Skeletal muscle tissue (tissue), 4 donors: Measurements from ENCODE around the gene TBC1D1. TPM values are rescaled to one million over a fixed set of nuclear protein-coding genes. Genes with fewer than 3 reads are reported as not detected.

Source experiments
- H3K27ac ChIP-seq: one replicate; pipeline ENCODE4 v1.7.0; 2013; ENCODE audit warnings: mild to moderate bottlenecking, low read depth, low read length, inconsistent platforms
- H3K27me3 ChIP-seq, 3 donors: one replicate each; pipeline ENCODE4 v1.7.0; 2013; ENCODE audit warnings: low read length in 3 of 3; ENCODE audit not compliant: control insufficient read depth in 3 of 3, insufficient read depth in 3 of 3
- H3K36me3 ChIP-seq, 3 donors: one replicate each; pipeline ENCODE4 v1.7.0; 2013; ENCODE audit warnings: low read length in 3 of 3; ENCODE audit not compliant: control insufficient read depth in 3 of 3, insufficient read depth in 3 of 3
- H3K4me1 ChIP-seq, 3 donors: one replicate each; pipeline ENCODE4 v1.7.0; 2013; ENCODE audit warnings: low read length in 3 of 3, mild to moderate bottlenecking in 3 of 3; ENCODE audit not compliant: control insufficient read depth in 3 of 3, insufficient read depth in 3 of 3
- H3K4me3 ChIP-seq, 3 donors: one replicate each; pipeline ENCODE4 v1.7.0; 2013; ENCODE audit warnings: low read length in 3 of 3
- H3K9ac ChIP-seq, 3 donors: one replicate each; pipeline ENCODE4 v1.7.0; 2013; ENCODE audit warnings: low read length in 3 of 3, mild to moderate bottlenecking in 3 of 3, moderate library complexity in 2 of 3, low read depth in 1 of 3
- H3K9me3 ChIP-seq, 3 donors: one replicate each; pipeline ENCODE4 v1.7.0; 2013; ENCODE audit warnings: low read length in 3 of 3; ENCODE audit not compliant: control insufficient read depth in 3 of 3
- total RNA-seq: library from RNA; depleted of rRNA; stranded (reverse); fragments of >200 nt; gene quantifications from one replicate; pipeline ENCODE4 v1.2.3, GENCODE V29; 2014
- donor health status: Osteomylitis.

The TBC1D1 gene
- total RNA-seq, 1 donor from 2014 or later, result 54.3 TPM

DNA sequence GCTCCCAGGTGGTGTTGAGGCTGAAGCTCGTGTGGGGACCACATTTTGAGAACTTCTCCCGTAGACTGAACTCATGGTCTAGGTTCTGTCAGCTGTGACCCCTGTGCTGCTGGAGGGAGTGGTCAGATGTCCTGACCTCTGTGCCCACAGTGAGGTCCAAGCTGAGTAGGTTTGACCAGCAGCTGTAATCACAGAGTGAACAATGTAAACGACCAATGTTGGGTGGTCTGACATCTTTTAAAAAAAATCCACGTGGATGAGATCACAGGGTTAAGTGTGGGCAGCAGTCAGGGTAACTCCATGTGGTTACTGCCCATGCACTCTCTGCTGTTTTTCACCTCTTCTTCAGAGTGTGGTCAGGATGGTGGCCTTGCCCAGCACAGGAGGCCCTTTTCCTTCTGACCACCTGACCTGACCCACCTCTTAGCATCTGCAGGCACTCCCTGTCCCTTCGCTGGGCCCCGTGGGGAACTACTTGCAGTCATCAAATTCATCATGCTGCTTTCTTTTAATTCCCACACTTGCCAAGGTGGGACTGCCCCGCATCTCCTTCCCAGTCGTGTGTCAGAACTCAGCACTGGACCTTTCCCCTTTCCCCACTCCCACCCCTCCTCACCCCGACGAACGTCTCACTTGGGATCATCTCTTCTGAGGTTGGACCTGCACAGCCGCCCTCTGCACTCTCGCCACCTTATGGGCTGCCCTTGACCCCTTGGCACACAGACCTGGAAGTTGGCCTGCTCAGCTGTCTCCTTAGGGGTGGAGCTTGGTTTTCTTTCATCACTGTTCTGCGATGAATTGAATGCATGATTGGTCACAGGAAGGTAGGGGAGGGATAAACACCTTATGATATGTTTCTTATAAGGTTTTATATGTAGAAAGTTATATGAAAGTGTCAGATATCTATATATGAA is 189.4 kb downstream of the TBC1D1 start:
- no peaks in the 10 kb centered on the region for H3K27me3 ChIP-seq
- no peak overlapping the region for H3K27ac ChIP-seq
- H3K9me3 ChIP-seq, result no peaks in the 10 kb centered on the region
- peaks cover 9 to 17% (median 13%) of the 10 kb centered on the region in 3 donors for H3K4me1 ChIP-seq
- no peak overlapping the region for H3K9ac ChIP-seq
- H3K36me3 ChIP-seq, result peaks cover 0 to 2% (median 0%) of the 10 kb centered on the region in 3 donors
- no peak overlapping the region for H3K4me3 ChIP-seq

DNA sequence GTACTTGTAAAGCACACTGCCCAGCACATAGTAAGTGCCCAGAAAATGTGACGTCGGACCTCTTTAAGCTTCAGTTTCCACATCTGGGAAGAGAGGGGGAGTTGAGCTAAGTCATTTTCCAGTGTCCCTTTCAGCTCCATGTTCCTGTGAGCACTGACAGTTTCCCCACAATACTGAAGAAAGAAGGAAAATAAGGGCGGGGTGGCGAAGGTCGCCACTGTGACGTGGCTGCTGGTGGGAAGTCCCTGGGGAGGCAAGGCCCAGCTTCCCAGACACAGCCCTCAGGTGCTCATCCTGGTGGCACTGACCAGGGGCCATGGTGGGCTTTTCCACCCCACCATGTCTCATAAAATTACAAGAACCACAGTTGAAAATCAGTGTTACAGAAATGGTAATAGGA is 191.1 kb downstream of the TBC1D1 start:
- no peak overlapping the region for H3K9ac ChIP-seq
- H3K36me3 ChIP-seq, result peaks cover 0 to 2% (median 0%) of the 10 kb centered on the region in 3 donors
- peaks cover 11 to 25% (median 21%) of the 10 kb centered on the region in 3 donors for H3K4me1 ChIP-seq
- no peaks in the 10 kb centered on the region for H3K9me3 ChIP-seq
- H3K4me3 ChIP-seq, result no peak overlapping the region
- H3K27me3 ChIP-seq, result no peaks in the 10 kb centered on the region
- peak overlapping the region; percentile 65 for H3K27ac ChIP-seq

DNA sequence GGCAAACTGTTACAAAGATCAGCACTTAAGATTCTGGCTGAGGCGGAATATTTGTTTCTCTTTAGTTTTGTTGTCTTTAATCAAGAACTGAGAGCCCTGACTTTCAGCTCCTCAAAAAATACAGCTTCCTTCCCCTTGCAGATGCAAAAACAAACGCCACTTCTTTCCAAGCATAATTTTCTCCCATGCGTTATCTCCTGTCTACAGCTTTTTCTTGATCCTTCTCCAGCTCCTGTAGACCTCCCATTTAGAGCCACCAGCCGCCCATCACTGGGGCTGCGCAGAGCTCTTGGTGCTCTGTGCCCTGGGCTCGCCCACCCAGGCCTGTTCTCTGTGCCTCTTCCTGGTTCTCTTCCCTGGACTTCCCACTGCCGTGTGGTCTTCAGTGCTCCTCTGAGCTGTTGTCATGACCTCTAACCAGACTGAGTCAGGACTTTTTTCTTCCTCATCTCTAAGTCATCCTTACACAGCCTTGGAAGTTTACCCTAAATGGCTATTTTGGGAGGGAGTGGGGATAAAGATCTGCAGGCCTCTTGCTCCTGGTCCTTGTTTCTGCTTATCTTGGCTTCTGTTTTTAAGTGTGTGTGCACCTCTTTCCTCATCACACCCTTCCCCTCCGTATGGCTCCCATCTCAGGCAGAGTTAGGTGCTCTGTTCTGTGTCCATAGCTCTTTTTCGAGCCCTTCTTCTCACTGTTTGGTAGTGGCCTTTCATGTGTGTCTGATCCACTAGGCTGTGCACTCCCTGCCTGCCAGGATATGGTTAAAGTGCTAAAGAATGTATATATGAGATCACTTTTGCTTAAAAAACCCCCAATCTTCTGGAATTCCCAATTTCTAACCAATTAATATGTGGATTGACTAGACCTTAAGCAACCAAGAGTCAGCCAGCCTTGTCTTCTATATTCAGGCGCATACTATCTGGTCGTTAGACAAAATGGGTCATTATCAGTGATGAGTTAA is 191.8 kb downstream of the TBC1D1 start:
- Histone ChIP-seq H3K9me3 (no peaks in the 10 kb centered on the region), H3K27ac (peak overlapping the region; percentile 65), H3K27me3 (no peaks in the 10 kb centered on the region), H3K4me3 (no peak overlapping the region), H3K36me3 (peaks cover 0 to 2% (median 0%) of the 10 kb centered on the region in 3 donors), H3K4me1 (peaks cover 11 to 25% (median 21%) of the 10 kb centered on the region in 3 donors), H3K9ac (no peak overlapping the region)

DNA sequence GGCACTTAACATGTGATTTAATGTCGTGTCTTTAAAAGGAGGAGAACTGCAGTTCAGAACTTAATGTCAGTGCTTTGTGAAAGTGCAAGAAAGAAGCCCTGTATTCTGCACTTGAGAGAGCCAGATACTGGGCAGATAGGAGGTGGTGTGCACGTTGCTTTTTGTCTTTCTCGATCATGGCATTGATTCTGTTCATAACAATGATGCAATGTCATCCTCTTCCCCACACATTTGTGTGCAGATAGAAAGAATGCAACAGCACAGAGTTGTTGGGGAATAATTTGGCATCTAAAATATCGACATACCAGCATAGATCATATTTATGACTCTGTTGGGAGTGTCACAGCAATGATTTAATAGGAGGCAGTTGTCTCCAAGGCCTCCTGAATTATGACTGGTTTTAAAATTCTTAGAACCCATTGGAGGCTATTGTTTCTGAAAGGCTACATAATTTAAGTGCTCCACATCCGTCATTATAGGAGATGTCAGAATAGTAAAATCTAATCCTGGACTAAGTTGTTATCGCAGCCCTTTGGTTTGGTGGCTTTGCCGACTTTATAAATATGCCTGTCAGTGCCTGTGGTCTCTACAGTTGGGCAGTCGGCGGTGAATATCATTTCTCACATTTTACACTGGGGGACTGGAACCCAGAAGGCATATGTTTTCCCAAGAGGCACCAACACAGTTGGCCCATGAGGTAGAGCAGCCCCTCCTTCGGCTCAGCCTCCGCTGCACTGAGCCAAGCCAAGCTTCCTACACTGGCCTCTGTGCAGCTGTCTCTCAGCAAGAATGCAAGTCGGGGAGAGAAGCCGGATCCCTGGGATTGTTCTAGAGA is 194.2 kb downstream of the TBC1D1 start:
- Histone ChIP-seq H3K36me3 (peaks cover 4 to 6% (median 6%) of the 10 kb centered on the region in 3 donors), H3K27me3 (no peaks in the 10 kb centered on the region), H3K27ac (no peak overlapping the region), H3K4me1 (peaks cover 11 to 25% (median 19%) of the 10 kb centered on the region in 3 donors), H3K4me3 (peak overlapping the region in 2 of 3 donors; percentile 7 to 17), H3K9me3 (no peaks in the 10 kb centered on the region), H3K9ac (peak overlapping the region in 1 of 3 donors; percentile 25)

DNA sequence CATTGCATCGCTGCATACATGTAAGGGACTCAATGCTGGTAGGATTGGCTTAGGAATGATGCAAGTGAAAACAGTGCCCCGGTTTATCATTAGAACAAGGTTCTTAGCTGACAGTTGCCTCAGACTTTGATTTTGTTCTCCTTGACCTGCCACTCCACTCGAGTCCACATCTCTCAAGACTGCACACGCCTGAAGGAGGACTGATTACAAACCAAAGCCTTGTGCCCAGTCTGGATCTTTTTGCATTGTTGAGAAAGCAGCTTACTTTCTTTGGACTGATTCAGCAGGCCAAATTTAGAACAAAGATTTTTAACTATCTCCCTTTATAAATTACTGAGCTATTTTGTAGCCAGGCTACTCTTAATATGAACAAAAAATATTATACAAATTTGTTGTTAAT is 194.9 kb downstream of the TBC1D1 start:
- Histone ChIP-seq H3K4me1 (peaks cover 11 to 25% (median 18%) of the 10 kb centered on the region in 3 donors), H3K27ac (no peak overlapping the region), H3K27me3 (no peaks in the 10 kb centered on the region), H3K36me3 (peaks cover 4 to 6% (median 6%) of the 10 kb centered on the region in 3 donors), H3K9ac (peak overlapping the region in 1 of 3 donors; percentile 25), H3K9me3 (no peaks in the 10 kb centered on the region), H3K4me3 (peak overlapping the region in 2 of 3 donors; percentile 7 to 17)

DNA sequence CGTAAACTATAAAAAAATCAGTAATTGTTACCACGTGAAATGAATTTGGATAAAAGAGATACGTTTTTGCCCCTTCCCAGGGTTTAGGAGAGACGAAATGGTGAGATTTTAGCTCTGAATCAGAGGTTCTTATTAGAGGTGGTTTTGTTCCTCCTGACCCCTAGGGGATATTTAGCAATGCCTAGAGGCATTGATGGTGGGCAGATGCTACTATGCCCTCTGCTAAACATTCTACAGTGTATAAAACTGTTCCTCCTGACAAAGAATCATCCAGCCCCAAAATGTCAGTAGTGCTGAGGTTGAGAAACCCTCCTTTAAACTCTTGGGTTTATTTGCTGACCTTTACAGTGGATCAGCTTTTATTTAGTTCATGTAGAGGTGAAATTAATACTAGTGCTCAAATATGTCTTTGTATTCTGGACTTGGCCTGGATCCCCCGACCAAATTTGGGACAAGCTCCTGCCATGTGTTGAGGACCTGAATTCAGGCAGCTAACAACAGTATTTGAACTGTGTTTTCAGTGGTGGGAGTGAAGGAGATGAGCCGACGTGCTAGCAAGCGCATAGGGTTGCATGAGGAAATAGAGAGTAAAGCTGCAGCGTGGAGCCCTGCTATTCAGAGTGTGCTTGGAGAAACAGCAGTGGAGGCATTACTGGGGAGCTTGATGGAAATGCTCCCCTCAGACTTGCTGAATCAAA is 195.4 kb downstream of the TBC1D1 start:
- Histone ChIP-seq H3K4me1 (peaks cover 11 to 25% (median 19%) of the 10 kb centered on the region in 3 donors), H3K27ac (no peak overlapping the region), H3K4me3 (no peak overlapping the region), H3K27me3 (no peaks in the 10 kb centered on the region), H3K9me3 (no peaks in the 10 kb centered on the region), H3K36me3 (peaks cover 6 to 7% (median 6%) of the 10 kb centered on the region in 3 donors), H3K9ac (no peak overlapping the region)

DNA sequence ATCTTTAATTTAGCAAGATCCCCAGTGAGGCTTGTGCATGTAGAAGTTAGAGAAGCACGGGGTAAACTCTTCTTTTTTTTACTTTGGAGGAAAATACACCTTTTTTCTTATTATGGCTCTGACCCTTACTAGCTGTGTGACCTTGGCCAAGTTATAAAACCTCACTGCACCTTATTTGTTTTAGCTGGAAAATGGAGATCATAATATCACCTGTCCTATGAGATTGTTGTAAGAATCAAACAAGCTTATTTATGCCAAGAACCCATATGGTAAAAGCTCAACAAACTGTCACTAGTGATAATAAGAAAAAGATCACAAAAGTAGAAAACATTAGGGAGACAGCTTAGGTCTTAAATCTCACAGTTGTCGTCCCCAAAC is 196.0 kb downstream of the TBC1D1 start:
- Histone ChIP-seq H3K4me1 (peaks cover 11 to 28% (median 24%) of the 10 kb centered on the region in 3 donors), H3K4me3 (no peak overlapping the region), H3K27ac (no peak overlapping the region), H3K36me3 (peaks cover 6 to 7% (median 6%) of the 10 kb centered on the region in 3 donors), H3K9me3 (no peaks in the 10 kb centered on the region), H3K27me3 (no peaks in the 10 kb centered on the region), H3K9ac (no peak overlapping the region)

DNA sequence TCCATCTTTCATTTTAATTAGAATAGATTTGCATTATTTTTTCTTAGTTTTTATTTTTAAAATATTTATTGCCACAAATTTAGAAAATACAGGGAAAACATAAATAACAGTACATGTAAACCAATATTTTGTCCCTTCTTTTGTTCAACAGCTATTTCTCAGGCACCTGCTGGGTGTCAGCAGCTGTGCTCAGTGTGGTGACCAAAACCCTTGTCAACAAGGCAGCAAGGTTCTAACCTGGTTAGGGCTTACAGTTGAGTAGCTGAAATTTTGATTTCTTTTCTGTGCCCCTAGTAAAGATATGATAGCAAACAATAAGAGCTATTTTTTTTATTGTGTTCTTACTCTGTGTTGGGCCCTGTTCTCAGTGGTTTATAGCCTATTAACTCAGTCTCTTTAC is 197.4 kb downstream of the TBC1D1 start:
- no peak overlapping the region for H3K27ac ChIP-seq
- H3K27me3 ChIP-seq, result no peaks in the 10 kb centered on the region
- H3K4me3 ChIP-seq, result no peak overlapping the region
- peaks cover 11 to 25% (median 24%) of the 10 kb centered on the region in 3 donors for H3K4me1 ChIP-seq
- H3K9me3 ChIP-seq, result no peaks in the 10 kb centered on the region
- H3K9ac ChIP-seq, result no peak overlapping the region
- peaks cover 6 to 7% (median 6%) of the 10 kb centered on the region in 3 donors for H3K36me3 ChIP-seq

DNA sequence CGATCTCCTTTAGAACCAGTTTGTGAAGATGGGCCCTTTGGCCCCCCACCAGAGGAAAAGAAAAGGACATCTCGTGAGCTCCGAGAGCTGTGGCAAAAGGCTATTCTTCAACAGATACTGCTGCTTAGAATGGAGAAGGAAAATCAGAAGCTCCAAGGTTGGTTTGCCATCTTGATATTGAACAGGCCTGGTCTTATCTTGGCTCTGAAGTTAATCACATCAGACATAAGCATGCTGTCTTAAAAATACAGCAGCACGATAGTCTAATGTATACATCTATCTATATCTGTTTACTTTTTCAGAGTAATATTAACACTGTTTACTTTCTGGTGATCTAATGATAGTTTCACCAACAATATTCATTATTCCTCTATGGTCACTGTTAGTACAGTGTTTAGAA is 199.1 kb downstream of the TBC1D1 start:
- Histone ChIP-seq H3K4me1 (peaks cover 9 to 21% (median 21%) of the 10 kb centered on the region in 3 donors), H3K9ac (no peak overlapping the region), H3K36me3 (peaks cover 4 to 7% (median 6%) of the 10 kb centered on the region in 3 donors), H3K9me3 (no peaks in the 10 kb centered on the region), H3K27me3 (no peaks in the 10 kb centered on the region), H3K27ac (no peak overlapping the region), H3K4me3 (no peak overlapping the region)
